GM12891 (cell line): ENCODE results near the gene IQCN.

Source experiments
- DNase-seq: peaks from one replicate; pipeline ENCODE4 v3.0.0; 2011; ENCODE audit warnings: low spot score; ENCODE audit not compliant: insufficient read length
- FAIRE-seq: peaks from 2 replicates; lab custom pipeline; 2011; peaks lifted over from hg19 to GRCh38; lab: Jason Lieb, UNC
- PAX5 ChIP-seq: IDR thresholded peaks from 2 replicates; pipeline ENCODE4 v1.6.1; 2011; ENCODE audit warnings: low read length, moderate library complexity, mild to moderate bottlenecking; ENCODE audit not compliant: insufficient read depth, severe bottlenecking
- POLR2A ChIP-seq: IDR thresholded peaks from 2 replicates; pipeline ENCODE4 v1.6.1; 2011; ENCODE audit warnings: low read depth, low read length, control low read depth
- POLR2AphosphoS5 ChIP-seq: IDR thresholded peaks from 2 replicates; pipeline ENCODE4 v1.6.1; 2011; ENCODE audit warnings: low read depth, low read length, control low read depth
- POU2F2 ChIP-seq: IDR thresholded peaks from 2 replicates; pipeline ENCODE4 v1.6.1; 2011; ENCODE audit warnings: low read depth, mild to moderate bottlenecking, control low read depth, low read length, moderate library complexity
- SPI1 ChIP-seq: IDR thresholded peaks from 2 replicates; pipeline ENCODE4 v1.6.1; 2011; ENCODE audit warnings: low read depth, low read length, control low read depth
- TAF1 ChIP-seq: IDR thresholded peaks from 2 replicates; pipeline ENCODE4 v1.6.1; 2011; ENCODE audit warnings: low read depth, low read length, control low read depth

IQCN gene

GRCh38 chr19:18313398-18313797, 39.1 kb upstream of the IQCN start:
- TF ChIP-seq PAX5 (no peak), SPI1 (no peak), POLR2AphosphoS5 (no peak)
- FAIRE-seq (no peak), DNase-seq (no peak)

DNA sequence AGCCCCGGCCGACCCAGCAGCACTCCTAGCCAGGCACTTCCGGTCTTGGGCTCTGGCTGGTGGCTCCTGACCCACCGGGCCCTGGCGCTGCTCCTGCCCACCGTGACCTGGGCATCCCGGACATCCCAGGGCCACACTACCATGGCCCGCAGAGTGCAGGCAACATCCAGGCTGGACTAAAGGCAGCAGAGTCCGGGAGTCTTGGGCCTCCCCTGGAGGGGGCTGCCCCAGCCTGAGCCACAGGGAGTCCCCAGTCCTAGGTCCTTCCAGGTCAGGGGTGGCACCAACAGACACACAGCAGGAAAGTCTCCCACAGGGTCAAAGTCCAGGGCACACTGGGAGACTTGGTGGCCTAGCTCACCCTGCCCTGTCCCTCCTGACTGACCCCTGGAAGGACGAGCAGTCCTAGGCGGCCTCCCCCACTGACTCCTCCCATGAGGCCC, 37.9 kb upstream of the IQCN start:
- no peak for DNase-seq
- FAIRE-seq: no peak

DNA sequence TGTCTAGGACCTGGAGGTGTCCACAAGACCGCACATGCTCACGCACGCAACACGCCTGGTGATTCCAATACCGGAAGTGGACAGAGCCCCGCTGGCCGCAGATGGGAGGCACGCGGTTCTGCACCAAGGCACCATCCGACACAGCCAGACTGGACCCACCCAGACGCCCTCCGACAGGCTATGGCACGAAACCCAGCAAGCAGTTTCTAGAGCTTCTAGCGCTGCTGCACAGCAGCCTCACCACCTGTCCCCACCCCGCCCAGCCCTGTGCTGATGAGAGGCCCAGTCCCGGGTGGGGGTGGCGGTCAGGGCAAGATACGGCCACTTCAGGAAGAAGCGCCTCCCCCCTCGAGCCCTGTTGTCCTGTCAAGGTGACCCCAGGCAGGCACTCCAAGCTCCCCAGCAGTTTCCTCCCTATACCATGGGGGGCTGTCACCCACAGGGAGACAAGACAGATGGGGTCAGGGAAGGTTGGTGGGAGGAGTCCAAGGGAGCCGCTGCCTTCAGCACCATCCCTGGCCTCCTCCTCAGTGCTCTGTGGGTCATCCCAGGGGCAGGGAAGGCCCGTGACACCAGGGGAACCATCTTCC, 37.3 kb upstream of the IQCN start:
- TF ChIP-seq SPI1: no peak
- no peak for TF ChIP-seq POU2F2
- no peak for TF ChIP-seq POLR2A
- no peak for TF ChIP-seq PAX5
- TF ChIP-seq TAF1: no peak
- TF ChIP-seq POLR2AphosphoS5: no peak
- no peak for FAIRE-seq
- DNase-seq: no peak

More for the DNA sequence above, 37.9 kb upstream of the IQCN start:
- TF ChIP-seq POLR2A (no peak), TAF1 (no peak), POU2F2 (no peak), POLR2AphosphoS5 (no peak)

- TF ChIP-seq POU2F2 (no peak), POLR2AphosphoS5 (no peak), POLR2A (no peak), PAX5 (no peak), TAF1 (no peak), SPI1 (no peak)
- DNase-seq (no peak), FAIRE-seq (no peak)
Measured at GRCh38 chr19:18310966-18311365, 36.7 kb upstream of the IQCN start.

- no peak for DNase-seq
- FAIRE-seq: no peak
- TF ChIP-seq POU2F2 (no peak), SPI1 (no peak), POLR2A (no peak), PAX5 (no peak), POLR2AphosphoS5 (no peak), TAF1 (no peak)
Measured at GRCh38 chr19:18310118-18310909, 36.1 kb upstream of the IQCN start.

DNA sequence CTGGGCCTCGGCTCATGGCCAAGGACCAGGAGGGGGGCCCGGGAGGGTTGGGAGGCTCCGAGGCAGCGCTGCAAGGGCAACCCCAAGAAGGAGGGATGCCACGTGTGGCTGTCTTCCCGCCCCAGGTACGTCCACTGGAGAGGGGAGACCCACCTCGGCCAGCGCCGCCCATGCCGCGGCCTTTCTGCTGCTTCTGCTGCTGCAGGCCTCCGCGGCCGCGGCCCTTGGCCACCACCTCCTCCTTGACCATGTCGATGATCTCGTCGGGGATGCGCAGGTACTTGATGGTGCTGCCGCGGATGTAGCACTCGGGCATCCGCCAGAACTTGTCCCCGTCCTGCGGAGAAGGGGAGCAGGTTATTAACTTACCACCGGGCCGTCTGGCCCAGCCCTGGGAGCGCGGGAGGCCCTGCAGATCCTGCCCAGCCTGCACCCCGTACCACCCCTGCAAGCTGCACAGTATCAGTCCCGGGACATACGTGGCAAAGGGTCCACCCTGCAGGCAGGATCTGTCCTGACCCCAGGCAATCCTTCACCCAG, 35.3 kb upstream of the IQCN start:
- no peak for FAIRE-seq
- DNase-seq: no peak
- TF ChIP-seq POLR2A: no peak

- FAIRE-seq (no peak), DNase-seq (no peak)
- TF ChIP-seq SPI1 (no peak), PAX5 (no peak), POLR2AphosphoS5 (no peak), POLR2A (no peak), TAF1 (no peak), POU2F2 (no peak)
Measured at GRCh38 chr19:18308948-18309325, 34.7 kb upstream of the IQCN start.

DNA sequence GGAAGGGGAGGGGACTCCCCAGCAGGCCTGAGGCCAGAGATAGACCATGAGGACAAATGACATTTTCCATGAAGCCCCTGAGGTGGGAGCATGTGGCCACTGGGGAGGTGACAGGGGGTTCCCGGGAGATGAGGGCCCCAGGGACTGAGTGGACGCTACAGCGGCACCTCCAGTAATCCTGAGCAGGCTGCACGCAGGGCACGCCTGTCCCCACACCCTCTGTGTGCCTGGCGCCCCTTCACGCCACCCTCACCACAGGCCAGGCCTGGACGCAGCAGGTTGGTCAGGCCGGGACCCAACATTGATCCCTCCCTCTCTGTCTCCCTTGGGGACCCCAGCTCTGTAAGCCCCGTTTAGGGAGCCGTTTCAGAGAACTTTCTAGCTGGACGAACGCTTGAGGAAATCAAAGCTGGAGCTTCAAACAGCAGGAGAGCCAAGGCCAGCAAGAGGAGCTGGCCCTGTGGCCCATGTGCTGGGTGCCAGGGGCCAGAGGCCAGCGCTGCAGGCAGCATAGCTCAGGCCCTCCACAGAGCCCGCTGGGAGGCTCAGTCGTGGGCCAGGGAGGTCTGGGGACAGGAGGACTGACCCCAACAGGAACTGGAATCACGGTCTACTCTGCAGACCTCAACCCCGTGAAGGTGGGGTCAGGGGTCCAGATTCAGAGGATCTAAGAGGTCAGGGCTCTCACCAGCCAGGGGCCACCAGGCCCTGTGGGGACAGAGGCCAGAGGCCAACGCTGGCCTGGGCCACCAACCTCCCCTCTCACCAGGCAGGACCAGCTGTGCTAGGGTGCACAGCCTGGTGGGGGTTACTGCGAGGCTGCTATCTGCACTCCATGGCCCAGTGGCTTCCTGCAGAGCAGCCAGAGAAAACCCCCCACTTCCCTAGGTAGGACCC, 34.0 kb upstream of the IQCN start:
- TF ChIP-seq POU2F2 (no peak), POLR2AphosphoS5 (no peak), POLR2A (no peak), PAX5 (no peak), TAF1 (no peak), SPI1 (no peak)
- DNase-seq: no peak
- no peak for FAIRE-seq

DNA sequence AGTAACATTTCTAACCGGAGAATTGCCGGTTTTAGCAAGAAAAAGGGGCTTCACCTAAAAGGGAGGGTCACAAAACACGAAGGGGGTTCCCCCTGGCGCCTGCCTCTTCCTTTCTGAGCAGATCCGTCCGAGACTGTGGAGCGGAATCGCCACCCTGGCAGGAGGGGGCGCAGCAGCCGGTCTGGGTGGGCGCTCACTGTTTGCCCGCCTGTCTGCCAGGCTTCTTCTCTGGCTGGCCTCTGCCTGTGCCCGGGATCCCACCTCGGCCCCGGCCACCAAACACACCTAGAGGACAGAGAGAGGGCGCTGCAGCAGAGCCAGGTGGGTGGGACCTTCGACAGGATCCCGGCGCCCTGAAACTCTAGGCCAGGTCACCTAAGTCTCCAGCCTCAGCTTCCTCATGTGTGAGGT, 33.0 kb upstream of the IQCN start:
- FAIRE-seq: peak; percentile 73
- DNase-seq: no peak
- TF ChIP-seq SPI1 (0 out of 2 replicates have a peak, but pooled peaks have one; percentile 24), POLR2A (no peak), POLR2AphosphoS5 (no peak), TAF1 (no peak), POU2F2 (no peak), PAX5 (no peak)

- no peak for TF ChIP-seq TAF1
- TF ChIP-seq POLR2A: no peak
- TF ChIP-seq POLR2AphosphoS5: no peak
- TF ChIP-seq SPI1: no peak
- no peak for TF ChIP-seq PAX5
- TF ChIP-seq POU2F2: no peak
- FAIRE-seq (no peak), DNase-seq (no peak)
Measured at GRCh38 chr19:18306888-18307260, 32.6 kb upstream of the IQCN start.
